Measurements from ENCODE around the gene FAM149A. TPM values are rescaled to one million over a fixed set of nuclear protein-coding genes. Genes with fewer than 3 reads are reported as not detected.
A peak's percentile ranks its signal among the peaks of the same experiment; 100 is the strongest.

The FAM149A gene
- total RNA-seq, 1 donor: 10.8 TPM

DNA sequence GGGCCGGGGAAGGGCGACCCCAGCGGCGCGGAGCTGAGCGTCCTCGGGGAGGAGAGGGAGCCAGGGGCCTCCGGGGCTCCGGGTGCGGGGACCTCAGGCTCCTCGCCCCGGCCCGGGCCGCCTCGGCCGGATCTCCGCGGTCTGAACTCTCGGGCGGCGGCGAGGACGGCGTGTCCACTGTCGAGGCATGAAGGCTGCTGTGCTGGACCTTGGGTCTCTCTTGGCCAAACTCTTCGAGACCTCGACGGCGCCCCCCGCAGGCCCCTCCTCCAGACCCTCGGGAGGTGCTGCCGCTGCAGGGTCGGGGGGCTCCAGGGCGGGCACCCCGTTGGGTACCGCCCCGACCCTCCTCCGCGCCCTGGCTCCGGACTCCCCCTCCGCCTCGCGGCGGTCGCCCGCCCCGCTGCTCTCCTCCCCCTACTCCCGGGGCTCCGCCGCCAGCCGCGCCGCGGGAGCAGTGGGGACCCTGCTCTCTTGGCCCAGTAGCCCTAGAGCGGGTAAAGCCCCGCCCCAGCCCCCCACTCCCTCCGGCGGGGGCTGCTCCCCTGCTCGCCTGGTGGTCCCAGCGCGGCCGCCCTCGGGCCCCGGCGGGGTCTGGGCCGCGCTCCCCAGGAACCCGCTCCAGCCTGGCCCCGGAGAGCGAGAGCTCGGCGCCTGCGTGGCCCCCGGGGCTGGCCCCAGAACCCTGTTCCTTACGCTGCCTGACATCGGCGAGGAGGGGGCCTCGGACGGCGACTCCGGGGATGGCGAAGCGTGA, 564 bp downstream of the FAM149A start:
- no peak for TF ChIP-seq CTCF (IDR thresholded peaks at IDR 0.05; ENCODE audit: insufficient read depth, low read length)
- no peak for DNase-seq (ENCODE audit: low read depth)
- H3K4me3 ChIP-seq (ENCODE audit: low read depth, low read length): peak overlapping the region; percentile 28

GRCh38 chr4:186105647-186106321, 1.3 kb downstream of the FAM149A start:
- H3K4me3 ChIP-seq (ENCODE audit: low read depth, low read length): no peak overlapping the region
- no peak for TF ChIP-seq CTCF (IDR thresholded peaks at IDR 0.05; ENCODE audit: insufficient read depth, low read length)
- DNase-seq (ENCODE audit: low read depth): peak; percentile 3

DNA sequence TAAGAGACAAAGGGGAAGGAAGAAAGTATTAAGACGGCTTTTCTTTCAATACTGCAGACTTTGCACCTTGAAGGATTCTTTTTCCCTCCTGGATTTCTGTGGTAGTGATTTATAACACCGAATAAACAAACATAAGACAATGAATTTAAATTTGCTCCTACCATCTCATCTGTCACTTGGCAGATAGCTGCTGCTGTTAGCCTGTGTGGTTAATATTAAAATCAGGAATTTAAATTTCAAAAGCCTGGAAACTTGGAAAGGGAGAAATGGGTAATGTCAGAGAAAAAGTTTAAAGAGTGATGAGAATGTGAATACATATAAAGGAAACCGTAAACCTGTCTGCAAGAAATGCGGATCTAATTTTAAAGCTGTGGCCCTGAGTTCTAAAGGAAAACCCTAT, 3.4 kb downstream of the FAM149A start:
- DNase-seq (ENCODE audit: low read depth): no peak
- no peak for TF ChIP-seq CTCF (IDR thresholded peaks at IDR 0.05; ENCODE audit: insufficient read depth, low read length)
- no peak overlapping the region for H3K4me3 ChIP-seq (ENCODE audit: low read depth, low read length)

DNA sequence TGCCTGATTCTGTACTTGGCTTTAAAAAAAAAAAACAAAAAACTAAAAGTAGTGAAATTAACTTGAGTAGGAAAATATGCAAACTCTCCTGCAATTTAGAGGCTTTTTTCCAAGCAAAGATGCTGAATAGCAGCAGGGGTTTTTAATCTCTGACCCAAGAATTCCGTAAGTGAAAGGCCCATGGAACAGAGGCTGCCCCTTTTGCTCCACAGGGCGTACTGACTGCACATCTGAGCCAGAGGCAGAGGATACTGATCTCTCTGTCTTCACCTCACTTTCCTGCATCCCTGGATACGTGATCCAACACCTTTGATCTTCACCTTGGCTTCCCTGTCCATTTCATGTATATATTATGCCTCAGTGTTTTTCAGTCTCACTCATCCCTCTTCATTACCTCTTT, 3.9 kb downstream of the FAM149A start:
- H3K4me3 ChIP-seq (ENCODE audit: low read depth, low read length): no peak overlapping the region
- no peak for DNase-seq (ENCODE audit: low read depth)
- no peak for TF ChIP-seq CTCF (IDR thresholded peaks at IDR 0.05; ENCODE audit: insufficient read depth, low read length)

DNA sequence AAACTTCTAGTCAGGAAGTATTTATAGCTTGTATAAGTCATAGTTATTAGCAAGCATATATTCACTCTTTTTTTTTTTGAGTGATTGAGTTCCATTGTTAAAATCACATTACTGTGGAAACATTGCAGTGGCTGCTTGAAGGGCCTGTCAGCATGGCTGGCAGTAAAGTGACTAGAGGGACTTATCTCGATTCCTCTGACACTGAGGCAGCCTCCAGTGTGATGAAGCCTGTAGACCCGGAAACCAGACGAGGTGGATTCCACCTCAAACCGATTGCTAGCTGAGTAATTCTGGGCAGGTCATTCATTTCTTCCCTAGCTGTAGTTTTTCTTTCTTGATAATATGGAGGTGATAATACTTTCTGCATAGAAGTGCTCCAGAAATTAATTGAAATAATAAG, 4.7 kb downstream of the FAM149A start:
- H3K4me3 ChIP-seq (ENCODE audit: low read depth, low read length): no peak overlapping the region
- no peak for DNase-seq (ENCODE audit: low read depth)
- no peak for TF ChIP-seq CTCF (IDR thresholded peaks at IDR 0.05; ENCODE audit: insufficient read depth, low read length)

DNA sequence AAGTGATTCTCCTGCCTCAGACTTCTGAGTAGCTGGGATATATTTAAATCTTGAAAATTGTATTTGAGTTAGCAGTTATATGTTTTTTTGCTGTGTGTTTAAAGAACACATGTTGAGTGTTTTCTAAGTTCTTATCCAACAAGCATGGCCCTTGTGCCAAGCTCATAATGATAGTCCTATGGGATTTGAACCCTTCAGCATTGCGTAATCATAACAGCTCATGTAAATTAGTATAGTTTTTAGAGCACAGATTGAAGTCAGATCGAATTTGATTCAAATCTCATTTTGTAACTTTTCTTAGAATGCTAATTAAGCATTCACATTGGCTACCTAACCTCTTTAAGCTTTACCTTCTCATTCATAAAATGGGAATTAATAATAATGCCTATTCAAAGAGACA, 12.2 kb downstream of the FAM149A start:
- DNase-seq (ENCODE audit: low read depth): no peak
- no peak for TF ChIP-seq CTCF (IDR thresholded peaks at IDR 0.05; ENCODE audit: insufficient read depth, low read length)
- H3K4me3 ChIP-seq (ENCODE audit: low read depth, low read length): no peak overlapping the region

Measured in fibroblast of the aortic adventitia (primary cell).